Kidney (tissue), 14 donors: ENCODE data around the gene GRIA4. TPM values are rescaled to one million over a fixed set of nuclear protein-coding genes. Genes with fewer than 3 reads are reported as not detected.

Source experiments
- DNase-seq, 5 donors: peaks; one replicate each; pipeline ENCODE4 v3.0.0-alpha.2; 2013 to 2020
- FAIRE-seq: peaks from 2 replicates; lab custom pipeline; 2012; peaks lifted over from hg19 to GRCh38; lab: Jason Lieb, UNC
- H3K27ac ChIP-seq, 2 donors: one replicate each; pipeline ENCODE4 v1.7.0; 2013; ENCODE audit warnings: low read depth in 2 of 2, low read length in 2 of 2, inconsistent platforms in 1 of 2
- H3K27me3 ChIP-seq: one replicate; pipeline ENCODE4 v1.7.1; 2013; ENCODE audit warnings: low read length, inconsistent platforms; ENCODE audit not compliant: control insufficient read depth, insufficient read depth
- H3K36me3 ChIP-seq, 3 donors: one replicate each; pipeline versions ENCODE4 v1.7.0 to v1.7.1; 2013; ENCODE audit warnings: low read length in 3 of 3, control low read depth in 1 of 3, inconsistent platforms in 1 of 3; ENCODE audit not compliant: insufficient read depth in 3 of 3, control insufficient read depth in 2 of 3
- H3K4me1 ChIP-seq, 3 donors: one replicate each; pipeline versions ENCODE4 v1.7.0 to v1.7.1; 2013; ENCODE audit warnings: low read length in 3 of 3, inconsistent platforms in 1 of 3, low read depth in 1 of 3; ENCODE audit not compliant: control insufficient read depth in 2 of 3, insufficient read depth in 2 of 3
- H3K4me3 ChIP-seq, 3 donors: one replicate each; pipeline versions ENCODE4 v1.7.0 to v1.8.1; 2013; ENCODE audit warnings: low read length in 3 of 3, control low read depth in 1 of 3, inconsistent platforms in 1 of 3
- H3K9ac ChIP-seq, 3 donors: one replicate each; pipeline versions ENCODE4 v1.7.0 to v1.7.1; 2013; ENCODE audit warnings: low read length in 3 of 3, control low read depth in 1 of 3, inconsistent platforms in 1 of 3
- H3K9me3 ChIP-seq, 3 donors: one replicate each; pipeline versions ENCODE4 v1.7.0 to v1.7.1; 2013; ENCODE audit warnings: low read length in 3 of 3, control low read depth in 1 of 3, inconsistent platforms in 1 of 3; ENCODE audit not compliant: control insufficient read depth in 2 of 3, insufficient read depth in 1 of 3
- CTCF ChIP-seq: IDR thresholded peaks from 3 replicates; pipeline ENCODE4 v1.5.1; 2012; ENCODE audit warnings: mild to moderate bottlenecking, moderate library complexity, borderline replicate concordance; ENCODE audit not compliant: insufficient read depth; ENCODE audit errors: extremely low read depth
- intact Hi-C: fragments of 100-400 bp; cut with DNase I; formaldehyde crosslinking; loops from one replicate; pipeline ENCODE4 v1.11.1; 2022
- polyA plus RNA-seq: library from polyadenylated mRNA; stranded (reverse); fragments of 350-450 nt; fragmentation: Illumina TruSeq; extraction: RNeasy Lipid Tissue Mini Kit (QIAGEN cat#74804); gene quantifications from one replicate; pipeline ENCODE4 v1.2.3, GENCODE V29; 2014; ENCODE audit warnings: low read depth, low replicate concordance; ENCODE audit not compliant: insufficient read depth
- total RNA-seq: library from RNA; stranded (reverse); fragmentation: NEBNext Ultra II Directional; extraction: Animal tissue kit (Norgen Biotek cat#: 25700); gene quantifications from one replicate; pipeline ENCODE4 v1.2.1, GENCODE V29; 2021
- donor health status: control.
- donor health status: control.
- donor health status: control.
- donor health status: control.
- donor health status: control.
- donor health status: DM: yes; HTN: yes; CAD: no.
- donor health status: Normal renal cell carcinoma (clear cell type).

The GRIA4 gene
- total and polyA plus RNA-seq, 2 donors from 2014 or later, result 0.45 TPM; not detected in 1

DNA sequence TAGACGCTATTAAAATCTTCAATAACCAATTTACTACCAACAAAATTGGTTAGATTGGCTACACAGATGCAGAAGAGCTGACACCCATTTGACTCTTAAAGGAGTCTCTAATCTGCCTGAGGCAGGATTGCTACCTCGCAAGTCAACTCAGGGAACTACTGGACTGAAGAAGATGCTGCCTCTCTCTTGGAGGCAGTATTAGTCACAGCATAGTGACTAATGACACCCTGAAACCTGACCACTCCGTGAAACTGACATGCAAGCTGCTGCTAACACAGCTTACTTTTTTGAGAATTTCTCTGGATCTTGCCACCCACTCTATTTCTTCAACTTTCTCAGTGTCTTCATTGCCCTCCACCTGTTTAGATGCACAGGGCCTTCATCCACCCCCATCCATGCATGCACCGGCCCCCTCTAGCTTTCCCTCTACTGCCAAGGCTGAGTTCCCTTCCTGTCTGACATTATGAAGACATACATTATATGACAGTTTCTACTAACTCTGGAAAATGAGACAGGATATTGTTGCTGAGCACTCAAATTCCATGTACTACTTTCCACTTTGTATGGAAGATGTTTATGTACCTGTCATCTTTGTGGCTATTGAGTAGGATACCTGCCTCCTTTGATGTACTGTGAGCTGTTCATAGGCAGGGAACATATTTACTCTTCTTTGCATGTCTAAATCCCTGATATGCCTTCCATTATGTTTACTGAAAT, 229.0 kb downstream of the GRIA4 start:
- DNase-seq, result peak in 3 of 5 donors; percentile 11 to 37 (median 28)
- no peaks in the 10 kb centered on the region for H3K4me1 ChIP-seq
- H3K36me3 ChIP-seq, result no peaks in the 10 kb centered on the region
- TF ChIP-seq CTCF, result no peak
- no peaks in the 10 kb centered on the region for H3K27me3 ChIP-seq
- no peak for FAIRE-seq
- no peak overlapping the region for H3K9ac ChIP-seq
- H3K27ac ChIP-seq, result no peak overlapping the region
- intact Hi-C loops, result no loop called here
- H3K4me3 ChIP-seq, result no peak overlapping the region
- no peaks in the 10 kb centered on the region for H3K9me3 ChIP-seq

- Histone ChIP-seq H3K4me3 (no peak overlapping the region), H3K27ac (no peak overlapping the region), H3K9ac (no peak overlapping the region), H3K27me3 (no peaks in the 10 kb centered on the region), H3K9me3 (no peaks in the 10 kb centered on the region), H3K4me1 (no peaks in the 10 kb centered on the region), H3K36me3 (no peaks in the 10 kb centered on the region)
- DNase-seq, result no peak
- intact Hi-C loops, result no loop called here
- no peak for TF ChIP-seq CTCF
- no peak for FAIRE-seq
Measured at GRCh38 chr11:105840391-105840790, 230.5 kb downstream of the GRIA4 start.

DNA sequence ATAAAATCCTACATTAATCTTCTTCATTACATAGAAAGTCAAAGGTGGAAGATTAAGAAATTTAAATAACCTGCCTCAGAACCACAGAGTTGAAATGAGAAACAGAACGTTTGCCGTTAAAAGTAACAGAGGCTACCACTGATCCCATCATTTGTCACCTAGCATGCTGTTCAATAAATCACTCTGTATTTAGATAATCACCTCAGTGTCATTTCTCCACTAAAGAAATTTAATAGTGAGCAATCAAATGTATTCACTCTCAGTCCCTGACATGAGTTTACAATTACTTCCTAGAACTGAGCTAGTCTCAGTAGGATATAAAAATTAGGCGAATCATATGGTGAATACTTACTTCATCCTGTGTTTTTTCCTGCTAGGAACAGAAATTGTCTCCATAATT, 242.5 kb downstream of the GRIA4 start:
- no peak overlapping the region for H3K4me3 ChIP-seq
- no peak for FAIRE-seq
- H3K36me3 ChIP-seq, result no peaks in the 10 kb centered on the region
- no peaks in the 10 kb centered on the region for H3K9me3 ChIP-seq
- H3K27ac ChIP-seq, result no peak overlapping the region
- no peak for DNase-seq
- no peaks in the 10 kb centered on the region for H3K4me1 ChIP-seq
- no peak overlapping the region for H3K9ac ChIP-seq
- TF ChIP-seq CTCF, result no peak
- H3K27me3 ChIP-seq, result no peaks in the 10 kb centered on the region
- intact Hi-C loops, result no loop called here
